H1 (cell line): ENCODE results near the gene NEO1. TPM values are rescaled to one million over a fixed set of nuclear protein-coding genes. Genes with fewer than 3 reads are reported as not detected.

Experiments used
- CTCF ChIA-PET: fragments of 300-600 bp; sonication (Branson Sonifier 250); formaldehyde crosslinking; loops from one replicate; lab custom pipeline; 2021; ENCODE audit not compliant: partially characterized antibody; lab: Charles Lee
- POLR2A ChIA-PET: fragments of 300-600 bp; sonication (Branson Sonifier 250); formaldehyde crosslinking; loops from one replicate; lab custom pipeline; 2021; ENCODE audit warnings: inconsistent platforms; ENCODE audit not compliant: partially characterized antibody; lab: Charles Lee
- DNase-seq, 2 experiments: peaks; one replicate each; pipeline versions ENCODE4 v3.0.0 to v3.0.0-alpha.2; 2010 to 2022; ENCODE audit warnings: low spot score in 2 of 2, low read depth in 1 of 2, mixed read lengths in 1 of 2
- FAIRE-seq: peaks from 2 replicates; lab custom pipeline; 2011; peaks lifted over from hg19 to GRCh38; lab: Jason Lieb, UNC
- H2AFZ ChIP-seq: 2 replicates; pipeline ENCODE4 v1.8.1; 2012; ENCODE audit warnings: low read length, inconsistent platforms
- H2AK5ac ChIP-seq: 2 replicates; pipeline ENCODE4 v1.6.1; 2013; ENCODE audit warnings: low read depth, low read length
- H2BK120ac ChIP-seq: replicated peaks from 2 replicates; pipeline ENCODE3; 2013; ENCODE audit warnings: low read depth, low read length, inconsistent platforms
- H2BK12ac ChIP-seq: 2 replicates; pipeline ENCODE4 v1.6.1; 2013; ENCODE audit warnings: low read depth, low read length
- H2BK15ac ChIP-seq: 2 replicates; pipeline ENCODE4 v1.6.1; 2013; ENCODE audit warnings: low read length
- H2BK20ac ChIP-seq: 2 replicates; pipeline ENCODE4 v1.6.1; 2013; ENCODE audit warnings: low read length
- H2BK5ac ChIP-seq: 2 replicates; pipeline ENCODE4 v1.6.1; 2013; ENCODE audit warnings: low read depth, low read length
- H3K14ac ChIP-seq: 2 replicates; pipeline ENCODE4 v1.6.1; 2013; ENCODE audit warnings: inconsistent platforms; ENCODE audit not compliant: insufficient read length
- H3K18ac ChIP-seq: 2 replicates; pipeline ENCODE4 v1.6.1; 2013; ENCODE audit warnings: low read length; ENCODE audit errors: extremely low read depth
- H3K23ac ChIP-seq: 2 replicates; pipeline ENCODE4 v1.6.1; 2013; ENCODE audit warnings: inconsistent platforms; ENCODE audit not compliant: insufficient read length
- H3K23me2 ChIP-seq: 2 replicates; pipeline ENCODE4 v1.6.1; 2013; ENCODE audit warnings: low read depth, low read length
- H3K27ac ChIP-seq: 2 replicates; pipeline ENCODE4 v1.6.1; 2011; ENCODE audit warnings: low read depth, low read length, inconsistent platforms
- H3K27me3 ChIP-seq, 4 experiments: replicated peaks in 1 of 4; 1 replicate in 1 of 4; 2 replicates in 3 of 4; pipeline versions ENCODE4 v1.6.1 to v1.8.1; 2011 to 2013; ENCODE audit warnings: low read length in 3 of 4, mild to moderate bottlenecking in 3 of 4, inconsistent platforms in 2 of 4, mixed read lengths in 2 of 4, moderate library complexity in 1 of 4; ENCODE audit not compliant: control insufficient read depth in 3 of 4, insufficient read depth in 3 of 4; ENCODE audit errors: extremely low read depth in 1 of 4
- H3K36me3 ChIP-seq, 4 experiments: 2 replicates each; pipeline versions ENCODE4 v1.6.1 to v1.8.1; 2011 to 2013; ENCODE audit warnings: mild to moderate bottlenecking in 4 of 4, low read length in 3 of 4, moderate library complexity in 2 of 4, control low read depth in 1 of 4, inconsistent platforms in 1 of 4; ENCODE audit not compliant: insufficient read depth in 4 of 4, control insufficient read depth in 2 of 4
- H3K4ac ChIP-seq: replicated peaks from 2 replicates; pipeline ENCODE3; 2013; ENCODE audit warnings: low read length, low read depth, mixed read lengths, inconsistent platforms; ENCODE audit not compliant: insufficient read length
- H3K4me1 ChIP-seq, 4 experiments: replicated peaks in 1 of 4; 1 replicate in 1 of 4; 2 replicates in 3 of 4; pipeline versions ENCODE4 v1.6.1 to v1.8.1; 2011 to 2013; ENCODE audit warnings: low read length in 3 of 4, inconsistent platforms in 2 of 4, mixed read lengths in 1 of 4; ENCODE audit not compliant: insufficient read depth in 4 of 4, control insufficient read depth in 3 of 4
- H3K4me2 ChIP-seq, 2 experiments: 2 replicates each; pipeline versions ENCODE4 v1.6.1 to v1.8.1; 2011 to 2013; ENCODE audit warnings: low read depth in 2 of 2, low read length in 2 of 2, control low read depth in 1 of 2, inconsistent platforms in 1 of 2, mild to moderate bottlenecking in 1 of 2; ENCODE audit not compliant: insufficient read depth in 1 of 2
- H3K4me3 ChIP-seq, 4 experiments: fragments of 200-600, 300-600 bp in 1 of 4; sonication (generic), shearing (Covaris generic), sonication (Bioruptor Twin) in 1 of 4; 2 replicates each; pipeline versions ENCODE4 v1.5.1 to v1.8.1; 2011 to 2016; ENCODE audit warnings: low read length in 4 of 4, low read depth in 3 of 4, control low read depth in 2 of 4, inconsistent platforms in 2 of 4, mild to moderate bottlenecking in 2 of 4, mixed read lengths in 1 of 4, moderate library complexity in 1 of 4; ENCODE audit not compliant: insufficient read depth in 2 of 4; ENCODE audit errors: extremely low read depth in 1 of 4
- H3K56ac ChIP-seq: replicated peaks from 2 replicates; pipeline ENCODE3; 2013; ENCODE audit warnings: low read depth, mild to moderate bottlenecking, mixed read lengths, low read length, inconsistent platforms; ENCODE audit not compliant: insufficient read length
- H3K79me1 ChIP-seq: 2 replicates; pipeline ENCODE4 v1.6.1; 2013; ENCODE audit warnings: low read depth, low read length, control low read depth
- H3K79me2 ChIP-seq, 2 experiments: 2 replicates each; pipeline versions ENCODE4 v1.6.1 to v1.8.1; 2012 to 2013; ENCODE audit warnings: low read length in 2 of 2, mild to moderate bottlenecking in 2 of 2, inconsistent platforms in 1 of 2; ENCODE audit not compliant: insufficient read depth in 2 of 2, control insufficient read depth in 1 of 2
- H3K9ac ChIP-seq, 4 experiments: replicated peaks in 1 of 4; 1 replicate in 1 of 4; 2 replicates in 3 of 4; pipeline versions ENCODE4 v1.6.1 to v1.8.1; 2011 to 2013; ENCODE audit warnings: low read depth in 3 of 4, low read length in 3 of 4, control low read depth in 2 of 4, mild to moderate bottlenecking in 2 of 4, moderate library complexity in 2 of 4, inconsistent platforms in 1 of 4; ENCODE audit errors: extremely low read depth in 1 of 4
- H3K9me3 ChIP-seq, 2 experiments: 2 replicates each; pipeline versions ENCODE4 v1.6.1 to v1.8.1; 2012 to 2013; ENCODE audit warnings: mild to moderate bottlenecking in 2 of 2, moderate library complexity in 2 of 2, control low read depth in 1 of 2, inconsistent platforms in 1 of 2, low read depth in 1 of 2, low read length in 1 of 2, mixed read lengths in 1 of 2; ENCODE audit not compliant: insufficient read depth in 2 of 2
- H4K20me1 ChIP-seq, 2 experiments: replicated peaks in 1 of 2; 2 replicates each; pipeline versions ENCODE3 to v1.8.1; 2011 to 2013; ENCODE audit warnings: inconsistent platforms in 2 of 2, low read length in 2 of 2, mild to moderate bottlenecking in 1 of 2; ENCODE audit not compliant: insufficient read depth in 2 of 2, control insufficient read depth in 1 of 2
- H4K5ac ChIP-seq: 2 replicates; pipeline ENCODE4 v1.6.1; 2013; ENCODE audit warnings: low read length, low read depth, mixed read lengths, inconsistent platforms; ENCODE audit not compliant: insufficient read length
- H4K8ac ChIP-seq: 2 replicates; pipeline ENCODE4 v1.8.0; 2013; ENCODE audit warnings: mild to moderate bottlenecking, moderate library complexity, low read length, inconsistent platforms; ENCODE audit not compliant: insufficient read depth; ENCODE audit errors: extremely low read depth
- H4K91ac ChIP-seq: replicated peaks from 2 replicates; pipeline ENCODE3; 2013; ENCODE audit warnings: low read length, mixed read lengths, inconsistent platforms; ENCODE audit not compliant: insufficient read length
- CBX8 ChIP-seq: fragments of 300-800, 300-1000 bp; sonication (generic); IDR thresholded peaks from 2 replicates; pipeline ENCODE4 v1.7.1; 2016; ENCODE audit warnings: low read depth, low read length, borderline replicate concordance
- CEBPB ChIP-seq: IDR thresholded peaks from 2 replicates; pipeline ENCODE4 v1.6.1; 2012; ENCODE audit warnings: low read depth, low read length
- CHD2 ChIP-seq: IDR thresholded peaks from 2 replicates; pipeline ENCODE4 v1.6.1; 2012; ENCODE audit warnings: low read length, improper control_type of control experiment
- CTBP2 ChIP-seq: IDR thresholded peaks from 2 replicates; pipeline ENCODE4 v1.7.0; 2011; ENCODE audit warnings: borderline replicate concordance, mild to moderate bottlenecking, moderate library complexity, mixed read lengths, low read length; ENCODE audit not compliant: insufficient read depth, insufficient read length
- FOSL1 ChIP-seq: IDR thresholded peaks from 2 replicates; pipeline ENCODE4 v1.6.1; 2011; ENCODE audit warnings: mild to moderate bottlenecking, low read depth, low read length, moderate library complexity; ENCODE audit not compliant: insufficient read depth
- POLR2AphosphoS5 ChIP-seq: IDR thresholded peaks from 2 replicates; pipeline ENCODE4 v1.6.1; 2011; ENCODE audit warnings: low read depth, low read length
- RFX5 ChIP-seq: IDR thresholded peaks from 2 replicates; pipeline ENCODE4 v1.6.1; 2011; ENCODE audit warnings: low read depth, low read length, improper control_type of control experiment, borderline replicate concordance
- TEAD4 ChIP-seq: IDR thresholded peaks from 2 replicates; pipeline ENCODE4 v1.6.1; 2012; ENCODE audit warnings: low read depth, low read length, inconsistent platforms, mixed read lengths
- WGBS, 2 experiments: shearing (Covaris generic) in 1 of 2; methylation state at CpG; one replicate each; pipeline versions ENCODE4 v1.1.6 to v1.1.7; 2013 to 2015; ENCODE audit warnings: low lambda C conversion rate in 2 of 2, mixed read lengths in 2 of 2, inconsistent platforms in 1 of 2, low coverage in 1 of 2, missing lambda C conversion rate in 1 of 2; ENCODE audit not compliant: insufficient replicate concordance in 2 of 2, insufficient coverage in 1 of 2, insufficient read length in 1 of 2; ENCODE audit errors: extremely low coverage in 1 of 2, missing lambda C conversion rate in 1 of 2; 5-methylcytosine and 5-hydroxymethylcytosine counted together
- polyA plus RNA-seq, 7 experiments: library from polyadenylated mRNA; depleted of rRNA in 3 of 7; stranded (reverse) in 5 of 7; unstranded in 2 of 7; fragments of >200 nt in 5 of 7; fragments of 200-250 nt in 2 of 7; gene quantifications; 1 replicate in 5 of 7; 2 replicates in 1 of 7; 4 replicates in 1 of 7; pipeline versions ENCODE4 v1.2.1 to v1.2.3, GENCODE V29; 2011 to 2013; ENCODE audit warnings: missing spikeins in 2 of 7, mixed read lengths in 2 of 7
- total RNA-seq: library from RNA; stranded (reverse); fragmentation: NEBNext Ultra II Directional; extraction: Animal tissue kit (Norgen Biotek cat#: 25700); gene quantifications from 2 replicates; pipeline ENCODE4 v1.2.1, GENCODE V29; 2021

NEO1 gene
- total and polyA plus RNA-seq, 2 of the 8 experiments (the other 6 are each of a cell fraction or from before 2014, with no cell fraction given), result 36.0 to 51.0 TPM

GRCh38 chr15:73153447-73153846 is 101.2 kb downstream of the NEO1 start:
- Histone ChIP-seq H4K91ac (no peak overlapping the region), H3K56ac (no peak overlapping the region), H3K14ac (no peak overlapping the region), H4K20me1 (no peaks in the 10 kb centered on the region), H2BK5ac (no peak overlapping the region), H2BK20ac (no peak overlapping the region), H2BK15ac (no peak overlapping the region), H3K4me3 (no peak overlapping the region), H3K79me2 (0 out of 4 replicates have a peak, but pooled peaks cover 0 to 5% of the 10 kb centered on the region in 2 experiments), H3K4me2 (no peak overlapping the region), H3K27me3 (no peaks in the 10 kb centered on the region)
- POLR2A ChIA-PET, result no interaction called here
- FAIRE-seq, result no peak
- no peak for TF ChIP-seq FOSL1
- no peak for TF ChIP-seq POLR2AphosphoS5
- TF ChIP-seq CHD2, result no peak
- TF ChIP-seq CBX8, result no peak
- TF ChIP-seq TEAD4, result no peak
- no peak for TF ChIP-seq CTBP2
- no peak for TF ChIP-seq RFX5
- TF ChIP-seq CEBPB, result no peak
- TF ChIP-seq, all 59 proteins: peak for 0
- no peak overlapping the region for H4K5ac ChIP-seq
- no peak overlapping the region for H2AFZ ChIP-seq
- no peak overlapping the region for H2AK5ac ChIP-seq
- no peaks in the 10 kb centered on the region; a peak in 2 of 8 replicates for H3K36me3 ChIP-seq
- no peak overlapping the region for H3K23ac ChIP-seq
- CTCF ChIA-PET, result no interaction called here
- H3K18ac ChIP-seq, result no peak overlapping the region
- H2BK12ac ChIP-seq, result no peak overlapping the region
- no peaks in the 10 kb centered on the region for H3K9me3 ChIP-seq
- no peaks in the 10 kb centered on the region for H3K23me2 ChIP-seq
- H3K4ac ChIP-seq, result no peak overlapping the region
- H2BK120ac ChIP-seq, result no peak overlapping the region
- no peak overlapping the region for H3K9ac ChIP-seq
- no peak for DNase-seq
- no peak overlapping the region for H3K27ac ChIP-seq
- 85% methylated on average over 5 of the region's 5 CpGs; no CpG with 5 or more reads in 1 of the 2 experiments for WGBS, 2 experiments
- no peaks in the 10 kb centered on the region for H3K79me1 ChIP-seq
- H4K8ac ChIP-seq, result no peak overlapping the region
- H3K4me1 ChIP-seq, result no peaks in the 10 kb centered on the region
